Stimulated activated CD4-positive, alpha-beta T cell treated with anti-CD3 and anti-CD28 coated beads, TNF-alpha, amount 100 ng/mL, for 48 hours (primary cell): ENCODE measurements around the gene SDHAF4.
"Not testable (repeated sequence)": the region's sequence is repeated elsewhere in the genome, so short reads cannot be mapped to it uniquely, and the experiment has no call there.

Experiments
- DNase-seq, 3 donors: peaks; one replicate each; pipeline ENCODE4 v3.0.0-alpha.2; 2020; ENCODE audit warnings: low read depth in 3 of 3

The SDHAF4 gene

DNA sequence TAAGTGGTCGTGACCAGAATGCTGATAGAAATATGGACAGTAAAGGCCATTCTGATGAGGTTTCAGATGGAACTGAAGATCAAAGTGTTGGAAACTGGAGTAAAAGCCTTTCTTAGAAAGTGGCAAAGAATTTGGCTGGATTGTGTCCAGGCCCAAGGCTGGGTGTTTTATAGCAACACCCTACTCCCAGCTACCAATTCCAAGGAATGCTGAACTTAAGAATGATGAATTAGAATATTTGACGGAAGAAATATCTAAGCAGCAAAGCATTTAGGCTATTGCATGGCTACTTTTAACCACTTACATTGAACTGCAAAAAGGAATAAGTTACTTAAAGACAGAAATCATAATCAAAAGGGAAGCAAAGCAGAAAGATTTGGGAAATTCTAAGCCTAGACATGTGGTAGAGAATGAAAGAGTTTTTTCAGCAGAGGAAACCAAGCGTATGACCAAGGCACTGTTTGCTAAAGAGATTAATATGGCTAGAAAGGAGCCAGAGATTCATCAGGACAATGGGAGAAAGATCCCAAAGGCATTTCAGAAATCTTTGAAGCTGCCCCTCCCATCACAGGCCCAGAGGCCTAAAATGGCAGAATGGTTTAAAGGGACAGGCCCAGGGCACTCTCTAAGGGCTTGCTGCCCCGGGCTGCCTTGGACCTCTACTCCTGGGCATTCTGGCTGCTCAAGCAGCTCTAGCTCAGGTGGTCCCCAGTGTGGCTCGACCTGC is 25.8 kb downstream of the SDHAF4 start:
- no peak for DNase-seq

DNA sequence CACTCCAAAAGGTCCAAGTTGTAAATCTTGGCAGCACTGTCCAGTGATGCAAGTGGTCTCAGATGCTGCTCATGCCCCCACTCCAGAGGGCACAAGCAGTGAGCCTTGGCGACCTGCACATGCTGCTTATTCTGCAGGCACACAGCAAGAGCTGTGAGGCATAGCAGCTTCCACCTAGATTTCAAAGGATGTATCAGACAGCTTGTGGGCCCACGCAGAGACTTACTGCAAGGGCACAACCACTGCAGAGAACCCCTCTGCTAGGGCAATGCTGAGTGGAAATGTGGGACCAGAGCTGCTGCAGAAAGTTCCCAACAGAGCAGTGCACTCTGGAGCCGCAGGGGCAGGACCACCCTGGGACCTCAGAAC is 26.4 kb downstream of the SDHAF4 start:
- no peak for DNase-seq

DNA sequence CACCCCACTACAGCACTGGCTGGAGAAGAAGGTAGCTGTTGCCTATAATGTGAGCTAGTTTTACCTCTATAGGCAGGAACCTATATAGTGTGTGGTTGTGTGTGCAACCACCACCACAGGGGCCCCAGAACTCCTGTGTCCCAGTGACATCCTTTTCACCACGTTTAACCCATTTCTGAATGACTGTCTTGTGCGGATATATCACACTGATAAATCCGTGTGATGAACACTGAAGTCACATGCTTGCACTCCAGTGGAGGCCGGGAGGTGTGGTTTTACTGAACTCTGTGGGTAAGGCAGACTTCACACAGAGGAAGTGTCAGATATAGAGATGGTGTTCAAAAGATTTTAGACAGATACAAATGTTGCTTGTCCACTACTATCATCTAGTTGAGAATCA is 32.5 kb downstream of the SDHAF4 start:
- DNase-seq = no peak

DNA sequence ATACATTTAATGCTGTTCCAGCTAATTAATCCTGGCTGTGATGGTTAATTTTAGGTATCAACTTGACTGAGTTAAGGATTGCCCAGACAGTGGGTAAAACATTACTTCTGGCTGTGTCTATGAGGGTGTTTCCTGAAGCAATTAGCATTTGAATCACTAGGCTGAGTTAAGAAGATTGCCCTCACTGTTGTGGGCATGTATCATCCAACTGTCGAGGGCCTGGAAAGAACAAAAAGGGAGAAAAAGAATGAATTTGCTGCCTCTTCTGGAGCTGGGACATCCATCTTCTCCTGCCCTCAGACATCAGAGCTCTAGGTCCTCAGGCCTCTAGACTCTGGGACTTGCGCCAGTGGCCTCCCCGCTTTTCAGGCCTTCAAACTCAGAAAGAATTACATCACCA is 34.3 kb downstream of the SDHAF4 start:
- DNase-seq = no peak

DNA sequence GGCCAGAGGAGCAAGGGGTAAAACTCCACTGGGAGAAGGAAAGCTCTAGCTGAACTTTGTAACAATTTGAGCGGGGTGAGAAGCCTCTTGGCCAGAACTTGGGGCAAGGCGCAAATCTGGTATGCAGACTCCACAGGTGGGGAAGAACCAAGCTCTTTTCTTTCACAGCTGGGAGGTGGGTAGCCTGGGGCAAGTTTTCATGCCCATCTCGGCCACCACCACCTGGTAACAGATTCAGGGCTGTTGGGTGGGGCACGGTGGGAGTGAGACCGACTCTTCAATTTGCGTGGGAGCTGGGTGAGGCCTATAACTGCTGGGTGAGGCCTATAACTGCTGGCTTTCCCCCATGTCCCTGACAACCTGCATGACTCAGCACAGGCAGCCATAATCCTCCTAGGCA is 37.5 kb downstream of the SDHAF4 start:
- no peak for DNase-seq

DNA sequence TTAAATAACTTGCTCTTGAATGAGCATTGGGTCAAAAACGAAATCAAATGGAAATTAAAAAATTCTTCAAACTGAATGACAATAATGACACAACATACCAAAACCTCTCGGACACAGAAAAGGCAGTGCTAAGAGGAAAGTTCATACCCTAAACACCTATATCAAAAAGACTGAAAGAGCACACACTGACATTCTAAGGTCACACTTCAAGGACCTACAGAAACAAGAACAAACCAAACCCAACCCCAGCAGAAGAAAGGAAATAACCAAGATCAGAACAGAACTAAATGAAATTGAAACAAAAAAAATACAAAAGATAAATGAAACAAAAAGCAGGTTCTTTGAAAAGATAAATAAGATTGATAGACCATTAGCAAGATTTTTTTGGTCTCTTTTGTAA is 40.6 kb downstream of the SDHAF4 start:
- DNase-seq = not testable (repeated sequence)

DNA sequence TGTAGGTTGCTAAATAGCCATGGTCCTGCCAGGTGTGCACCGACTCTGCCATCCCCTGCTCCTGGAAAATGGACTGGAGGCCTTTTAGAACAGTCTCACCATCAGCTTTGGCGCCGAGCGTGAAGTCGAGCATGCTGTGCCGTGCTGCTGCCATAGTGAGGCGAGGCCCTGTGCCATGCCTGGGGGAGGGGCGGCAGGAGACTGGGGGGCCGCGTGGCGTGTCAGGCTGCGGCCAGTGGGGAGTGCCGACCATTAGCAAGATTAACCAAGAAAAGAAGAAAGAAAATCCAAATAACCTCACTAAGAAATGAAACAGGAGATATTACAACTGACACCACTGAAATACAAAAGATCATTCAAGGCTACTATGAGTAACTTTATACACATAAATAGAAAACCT is 42.5 kb downstream of the SDHAF4 start:
- not testable (repeated sequence) for DNase-seq

DNA sequence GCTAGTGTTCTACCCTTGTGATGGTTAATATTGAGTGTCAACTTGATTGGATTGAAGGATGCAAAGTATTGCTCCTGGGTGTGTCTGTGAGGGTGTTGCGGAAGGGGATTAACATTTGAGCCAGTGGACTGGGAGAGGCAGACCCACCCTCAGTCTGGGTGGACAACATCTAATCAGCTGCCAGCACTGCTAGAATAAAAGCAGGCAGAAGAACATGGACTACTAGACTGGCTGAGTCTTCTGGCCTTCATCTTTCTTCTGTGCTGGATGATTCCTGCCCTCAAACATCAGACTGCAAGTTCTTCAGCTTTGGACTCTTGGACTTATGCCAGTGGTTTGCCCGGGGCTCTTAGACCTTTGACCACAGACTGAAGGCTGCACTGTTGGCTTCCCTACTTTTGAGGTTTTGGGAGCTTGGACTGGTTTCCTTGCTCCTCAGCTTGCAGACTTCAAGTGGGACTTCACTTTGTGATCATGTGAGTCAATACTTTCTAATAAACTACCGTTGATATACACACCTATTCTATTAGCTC is 50.1 kb downstream of the SDHAF4 start:
- DNase-seq = no peak

DNA sequence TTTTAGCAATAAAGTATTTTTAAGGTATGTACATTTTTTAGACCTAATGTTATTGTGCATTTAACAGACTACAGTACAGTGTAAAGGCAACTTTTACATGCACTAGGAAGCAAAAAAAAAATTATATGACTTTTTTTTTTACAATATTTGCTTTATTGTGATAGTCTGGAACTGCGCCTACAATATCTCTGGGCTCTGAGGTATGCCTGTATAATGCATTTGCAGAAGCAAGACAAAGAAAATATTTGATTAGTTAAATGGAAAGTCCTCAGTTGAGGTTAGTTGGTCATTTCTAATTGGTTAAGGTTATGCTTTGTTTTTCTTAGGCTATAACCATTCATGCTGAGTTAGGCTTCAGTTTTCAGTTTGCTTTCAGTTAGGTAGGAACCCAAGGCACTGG is 54.0 kb downstream of the SDHAF4 start:
- no peak for DNase-seq

DNA sequence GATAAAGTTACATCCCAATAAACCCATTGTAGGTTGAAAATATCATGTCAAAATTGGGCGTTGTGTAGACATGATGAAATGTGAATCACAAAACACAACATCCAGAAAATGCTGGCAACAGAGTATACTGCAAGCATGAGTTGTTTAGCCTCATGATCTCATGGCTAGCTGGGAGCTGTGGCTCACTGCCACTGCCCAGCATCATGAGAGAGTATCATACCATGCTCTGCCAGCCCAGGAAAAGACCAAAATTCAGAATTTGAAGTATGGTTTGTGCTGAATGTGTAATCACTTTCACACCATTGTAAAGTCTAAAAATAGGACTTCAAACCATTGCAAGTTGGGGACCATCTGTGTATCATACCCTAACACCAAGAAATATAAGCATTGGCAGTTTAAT is 55.7 kb downstream of the SDHAF4 start:
- DNase-seq = no peak

DNA sequence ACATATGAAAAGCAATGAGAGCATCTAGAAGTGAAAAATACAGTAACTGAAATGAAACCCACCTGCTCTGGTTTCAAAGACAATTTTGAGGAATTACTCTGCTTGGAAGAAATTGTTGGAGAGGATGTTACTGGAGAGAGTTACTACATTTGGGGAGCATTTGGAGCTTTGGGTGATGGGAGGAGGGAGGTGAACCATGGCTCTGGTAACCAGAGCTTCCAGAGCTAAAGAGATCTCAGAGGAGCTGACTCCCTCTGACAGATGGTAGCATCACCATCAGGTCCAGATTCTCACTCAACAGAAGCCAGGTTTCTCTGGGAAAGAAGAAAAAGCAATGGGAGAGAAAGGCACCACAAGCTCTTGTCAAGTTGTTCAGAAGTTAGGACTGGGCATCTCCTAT is 58.7 kb downstream of the SDHAF4 start:
- no peak for DNase-seq

DNA sequence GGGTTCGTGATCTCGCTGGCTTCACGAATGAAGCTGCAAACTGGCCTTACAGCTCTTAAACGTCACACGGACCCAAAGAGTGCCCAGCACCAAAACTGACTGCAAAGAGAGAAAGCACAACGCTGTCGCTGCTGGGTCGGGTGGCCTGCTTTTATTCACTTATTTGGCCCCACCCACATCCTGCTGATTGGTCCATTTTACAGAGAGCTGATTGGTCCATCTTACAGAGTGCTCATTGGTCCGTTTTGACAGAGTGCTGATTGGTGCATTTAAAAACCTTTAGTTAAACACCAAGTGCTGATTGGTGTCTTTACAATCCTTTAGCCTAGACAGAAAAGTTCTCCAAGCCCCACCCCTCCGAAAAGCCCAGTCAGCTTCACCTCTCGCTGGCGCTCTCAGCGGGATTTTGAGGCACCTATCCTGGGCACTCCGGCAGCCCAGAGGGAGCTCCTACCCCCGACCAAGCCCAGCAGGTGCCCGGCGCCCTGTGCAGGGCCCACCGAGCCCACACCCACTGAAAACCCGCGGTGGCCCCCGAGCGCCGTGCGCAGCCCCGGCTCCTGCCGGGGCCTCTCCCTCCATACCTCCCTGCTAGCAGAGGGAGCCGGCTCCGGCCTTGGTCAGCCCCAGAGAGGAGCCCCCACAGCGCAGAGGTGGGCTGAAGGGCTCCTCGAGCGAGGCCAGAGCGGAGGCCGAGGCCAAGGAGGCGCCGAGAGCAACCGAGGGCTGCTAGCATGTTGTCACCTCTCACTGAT is 60.9 kb downstream of the SDHAF4 start:
- DNase-seq = no peak

DNA sequence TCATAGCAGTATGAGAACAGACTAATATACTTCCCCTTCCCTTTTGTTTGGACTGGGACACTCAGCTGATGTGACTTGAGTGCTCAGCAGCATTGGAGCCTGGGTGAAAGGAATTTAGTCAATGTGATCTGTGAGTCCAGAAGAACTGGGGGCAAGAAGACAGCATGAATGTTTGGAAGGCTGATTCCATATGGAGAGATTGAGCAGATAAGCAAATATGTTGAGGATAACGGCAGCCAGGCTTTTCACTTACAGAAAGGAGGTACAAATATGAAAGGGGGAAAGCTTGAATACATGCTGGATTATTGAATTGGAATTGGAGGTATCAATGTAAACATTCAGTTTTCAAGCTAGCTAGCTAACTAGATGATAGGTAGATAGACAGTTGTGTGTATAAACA is 63.2 kb downstream of the SDHAF4 start:
- DNase-seq = no peak

DNA sequence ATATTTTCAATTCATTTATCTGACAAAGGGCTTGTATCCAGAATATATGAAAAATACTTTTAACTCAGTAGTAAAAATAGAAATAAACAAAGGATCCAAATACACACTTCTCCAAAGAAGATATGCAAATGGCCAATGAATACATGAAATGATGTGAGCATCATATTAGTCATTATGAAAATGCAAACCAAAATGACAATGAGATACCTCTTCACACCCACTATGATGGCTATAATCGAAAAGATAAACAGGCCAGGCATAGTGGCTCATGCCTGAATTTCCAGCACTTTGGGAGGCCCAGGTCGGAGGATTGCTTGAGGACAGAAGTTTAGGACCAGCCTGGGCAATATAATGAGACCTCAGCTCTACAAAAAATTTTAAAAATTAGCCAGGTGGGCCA is 67.1 kb downstream of the SDHAF4 start:
- DNase-seq = no peak

DNA sequence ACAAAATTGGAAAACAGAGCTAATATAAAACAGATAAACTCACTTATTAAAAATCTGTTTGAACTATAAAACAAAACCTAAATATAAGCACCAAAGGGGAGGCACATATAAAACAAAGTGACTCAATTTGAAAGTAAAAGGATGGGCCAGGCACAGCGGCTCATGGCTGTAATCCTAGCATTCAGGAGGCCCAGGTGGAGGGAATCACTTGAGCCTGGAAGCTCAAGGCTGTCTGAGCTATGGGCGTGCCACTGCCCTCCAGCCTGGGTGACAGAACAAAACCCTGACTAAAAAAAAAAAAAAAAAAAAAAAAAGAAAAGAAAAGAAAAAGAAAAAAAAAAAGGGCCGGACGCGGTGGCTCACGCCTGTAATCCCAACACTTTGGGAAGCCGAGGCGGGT is 69.9 kb downstream of the SDHAF4 start:
- no peak for DNase-seq

DNA sequence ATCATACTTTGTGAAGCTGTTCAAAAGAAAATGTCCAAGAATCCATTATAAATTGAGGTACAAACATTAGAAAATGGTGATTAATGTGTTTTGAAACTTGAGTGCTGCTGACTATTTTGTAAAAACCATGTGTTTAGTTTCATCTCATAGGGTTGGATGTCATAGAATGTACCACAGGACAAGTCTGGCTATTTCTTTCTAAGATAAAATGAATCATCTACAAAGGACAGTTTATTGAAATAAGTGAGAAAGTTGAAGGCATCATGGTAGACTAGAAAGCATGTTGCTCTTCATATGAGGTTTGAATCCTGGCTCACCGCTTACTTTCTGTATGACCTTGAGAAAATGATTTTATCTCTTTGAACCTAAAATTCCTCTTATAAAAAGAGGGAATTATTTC is 71.7 kb downstream of the SDHAF4 start:
- no peak for DNase-seq
